ENCODE measurements around the gene PRG3. TPM values are rescaled to one million over a fixed set of nuclear protein-coding genes. Genes with fewer than 3 reads are reported as not detected.

PRG3 gene
- total RNA-seq, 2 donors from 2014 or later = not detected

DNA sequence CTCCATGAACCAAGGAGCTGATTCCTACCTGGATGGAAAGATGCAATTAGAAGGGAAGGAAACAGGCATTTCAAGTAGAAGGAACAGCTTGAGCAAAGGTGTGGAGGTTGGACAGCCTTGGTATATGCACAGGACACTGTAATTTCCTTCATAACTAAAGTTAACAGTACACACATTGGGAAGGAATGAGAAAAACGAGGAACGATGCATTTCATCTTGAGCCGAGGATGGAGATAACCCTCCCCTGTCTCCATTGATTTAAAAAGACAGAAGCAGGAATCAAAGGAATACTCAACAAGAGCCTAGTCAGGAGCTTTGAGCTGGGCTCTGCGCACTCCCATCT, 11.8 kb upstream of the PRG3 start:
- intact Hi-C loops (cut with DNase I) = no loop called here
- DNase-seq (ENCODE audit: low spot score) = no peak

DNA sequence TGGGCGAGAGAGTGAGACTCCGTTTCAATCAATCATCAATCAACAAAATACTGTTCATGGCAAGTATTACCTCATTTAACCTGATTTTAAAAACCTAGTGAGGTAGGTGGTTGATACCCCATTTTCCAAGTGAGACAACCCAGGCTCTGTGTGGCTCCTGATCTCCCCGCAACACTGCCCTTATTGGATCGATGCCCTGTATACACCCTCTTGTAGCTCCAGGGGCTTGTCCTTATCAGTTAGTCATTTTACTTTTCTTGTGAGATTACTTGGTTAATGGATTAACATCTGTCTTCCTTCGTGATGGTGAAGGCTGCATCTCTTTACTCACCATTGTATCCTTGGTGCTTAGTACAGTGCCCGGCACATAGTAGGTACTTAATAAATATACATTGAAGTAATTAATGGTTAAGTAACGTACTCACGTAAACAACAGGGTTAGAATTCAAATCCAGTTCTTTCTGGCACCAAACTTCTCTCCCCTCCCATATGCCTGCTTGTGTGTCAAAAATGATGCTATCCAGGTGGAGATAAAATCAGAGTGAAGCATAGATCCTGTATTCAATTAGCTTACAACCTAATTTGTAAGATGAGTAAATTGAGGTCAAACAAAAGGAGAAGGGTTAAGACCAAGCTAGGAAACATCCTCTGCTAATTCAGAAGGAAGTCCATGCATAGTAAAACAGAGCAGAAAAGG, 11.3 kb upstream of the PRG3 start:
- intact Hi-C loops (cut with DNase I) = no loop called here
- no peak for DNase-seq (ENCODE audit: low spot score)

DNA sequence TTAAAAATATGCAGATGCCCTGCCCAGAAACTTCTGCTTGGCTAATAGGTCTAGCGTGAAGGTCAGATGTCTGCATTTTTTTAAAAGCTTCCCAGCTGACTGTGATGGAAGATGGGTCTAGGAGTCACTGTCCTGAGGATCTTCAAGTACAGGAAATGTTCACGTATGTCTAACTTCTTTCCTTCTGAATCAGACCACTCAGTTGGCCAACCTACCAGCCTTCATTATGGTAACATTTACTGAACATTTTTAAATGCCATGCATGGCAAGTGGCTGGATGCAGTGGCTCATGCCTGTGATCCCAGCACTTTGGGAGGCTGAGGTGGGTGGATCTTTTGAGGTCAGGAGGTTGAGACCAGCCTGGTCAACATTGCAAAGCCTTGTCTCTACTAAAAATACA, 10.6 kb upstream of the PRG3 start:
- no peak for DNase-seq (ENCODE audit: low spot score)
- intact Hi-C loops (cut with DNase I) = no loop called here

DNA sequence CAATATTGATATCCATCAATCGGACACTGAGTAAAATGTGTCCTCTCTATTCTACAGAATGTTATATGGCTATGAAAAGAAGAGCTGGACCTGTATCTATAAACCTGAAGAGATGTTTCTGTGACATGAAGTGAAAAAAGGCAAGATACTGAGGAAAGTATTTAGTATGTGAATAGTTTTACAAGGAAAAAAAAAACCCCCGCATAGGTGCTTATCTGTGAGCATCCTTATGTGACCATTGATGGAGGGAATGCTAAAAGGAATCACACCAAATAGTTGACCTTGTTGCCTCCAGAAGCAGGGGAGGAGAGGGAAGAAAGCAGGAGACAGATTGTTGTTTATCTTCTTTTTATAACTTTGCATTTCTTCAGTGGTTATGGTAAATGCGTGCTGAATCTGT, 10.2 kb upstream of the PRG3 start:
- intact Hi-C loops (cut with DNase I) = no loop called here
- DNase-seq (ENCODE audit: low spot score) = no peak

DNA sequence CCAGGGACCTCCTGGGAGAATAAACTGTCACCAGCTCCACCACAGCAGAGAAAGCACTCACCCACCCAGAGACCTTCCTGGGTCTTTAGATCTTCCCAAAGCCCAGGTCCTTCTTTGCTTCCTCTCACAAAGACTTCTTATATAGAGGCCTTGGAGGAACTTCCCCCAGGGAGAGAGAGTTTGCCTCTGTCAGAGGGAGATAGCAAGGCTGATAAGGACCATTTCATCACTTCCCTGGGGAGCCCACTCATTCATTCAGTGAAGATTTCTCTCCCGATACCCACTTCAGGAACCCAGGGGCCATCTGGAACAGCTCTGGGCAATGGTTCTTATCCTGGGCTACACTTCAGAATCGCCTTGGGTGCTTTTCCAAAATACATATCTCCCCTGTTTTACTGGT, 9.6 kb upstream of the PRG3 start, which contains the start of gene PRG2:
Gene PRG2, minus strand, starts transcription at position 116 of the 400 bp plus-strand sequence. CDS start 706 bp downstream, outside the sequence.
- no peak for DNase-seq (ENCODE audit: low spot score)
- intact Hi-C loops (cut with DNase I) = no loop called here

DNA sequence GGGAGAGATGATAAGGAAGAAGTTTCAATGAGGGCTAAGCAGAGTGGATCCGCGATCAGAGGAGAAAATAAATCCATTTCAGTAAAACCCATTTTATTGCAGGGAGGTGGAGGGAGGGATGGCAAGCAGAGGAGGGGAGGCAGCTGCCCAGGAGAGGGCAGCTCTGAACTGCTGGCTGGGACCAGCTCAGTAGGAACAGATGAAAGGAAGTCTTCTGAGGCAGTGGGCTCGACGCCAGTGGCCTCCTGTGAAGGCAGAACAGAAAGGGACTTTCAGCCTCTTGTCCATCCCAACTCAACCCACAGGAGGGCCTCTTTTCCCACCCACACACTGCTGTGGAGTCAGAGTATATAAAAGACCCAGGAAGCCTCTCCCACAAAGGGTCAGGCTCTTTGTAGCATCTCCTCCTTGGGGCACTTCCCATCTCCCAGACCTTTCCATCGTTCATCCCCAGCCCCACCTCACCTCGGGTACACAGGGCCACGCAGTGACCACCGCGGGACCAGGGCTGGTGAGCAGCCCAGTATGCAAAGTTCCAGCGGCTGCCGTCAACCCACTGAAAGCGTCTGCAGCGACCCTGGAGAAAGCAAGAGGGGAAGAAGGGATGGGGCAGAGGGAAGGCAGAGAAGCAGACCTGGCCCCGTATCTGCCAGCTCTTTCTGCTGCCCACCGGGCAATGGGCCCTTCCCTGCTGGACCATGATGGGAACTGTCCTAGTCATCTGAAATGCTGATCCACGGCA, 6.5 kb upstream of the PRG3 start:
- intact Hi-C loops (cut with DNase I) = no loop called here
- DNase-seq (ENCODE audit: low spot score) = peak; percentile 69

DNA sequence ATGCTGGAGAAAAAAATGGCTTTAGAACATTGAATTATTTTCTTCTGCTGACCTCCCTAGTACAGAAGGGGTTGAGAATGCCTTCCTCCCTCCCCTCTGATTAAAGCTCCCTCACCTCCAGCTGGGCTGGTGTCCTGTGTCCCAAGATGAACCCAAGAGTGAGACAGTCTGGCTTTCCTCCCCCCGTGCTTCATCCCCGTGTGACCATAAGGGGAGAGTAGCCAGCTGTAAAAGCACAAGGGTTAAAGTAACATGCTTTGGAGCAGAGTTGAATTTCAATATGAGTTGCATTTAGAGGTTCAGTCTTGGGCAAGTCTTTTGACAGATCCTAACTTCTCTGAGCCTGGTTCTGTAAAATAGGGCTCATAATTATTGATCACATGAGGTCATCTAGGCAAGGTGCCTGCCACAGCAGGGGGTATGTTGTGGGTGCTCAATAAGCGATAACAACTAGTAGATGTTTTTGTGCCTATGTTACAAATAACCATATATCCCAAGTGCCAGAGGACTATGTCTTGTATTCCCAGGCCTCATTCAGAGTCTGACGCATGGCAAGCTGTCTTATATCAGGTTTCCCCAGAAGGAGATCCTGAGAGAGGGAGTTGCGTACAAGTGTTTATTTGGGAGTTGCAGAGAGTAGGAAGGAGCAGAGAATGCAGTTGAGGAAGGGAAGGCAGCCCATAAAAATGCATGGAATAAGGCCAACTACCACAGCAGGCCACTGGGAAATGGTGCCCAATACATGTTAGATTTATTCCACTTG, 5.4 kb upstream of the PRG3 start:
- peak; percentile 2 for DNase-seq (ENCODE audit: low spot score)
- intact Hi-C loops (cut with DNase I) = no loop called here

DNA sequence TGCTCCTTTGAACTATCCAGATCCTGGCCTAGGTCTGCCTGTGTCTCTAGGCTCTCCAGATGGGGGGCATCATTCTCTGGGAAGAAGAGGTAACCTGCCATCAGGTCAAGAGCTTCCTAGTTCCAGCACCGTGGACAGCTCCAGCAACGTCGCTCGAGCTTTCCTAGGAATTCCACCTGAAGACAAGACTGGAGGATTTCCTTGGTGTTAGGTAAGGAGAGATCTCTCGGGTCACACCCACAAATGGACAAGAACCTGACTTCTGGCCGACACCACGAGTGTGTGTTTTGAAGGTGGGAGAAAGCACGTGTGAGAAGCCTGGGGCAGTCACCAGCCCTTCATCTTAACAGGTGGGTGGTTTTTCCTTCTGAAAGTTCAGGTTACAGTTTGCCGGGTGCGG, 1.2 kb downstream of the PRG3 start:
- intact Hi-C loops (cut with DNase I) = loop anchor here in 1 of 2 donors (5.0 kb wide), 1 partner anchor 1738 kb away; no protein-coding TSS in a partner anchor
- DNase-seq (ENCODE audit: low spot score) = no peak

DNA sequence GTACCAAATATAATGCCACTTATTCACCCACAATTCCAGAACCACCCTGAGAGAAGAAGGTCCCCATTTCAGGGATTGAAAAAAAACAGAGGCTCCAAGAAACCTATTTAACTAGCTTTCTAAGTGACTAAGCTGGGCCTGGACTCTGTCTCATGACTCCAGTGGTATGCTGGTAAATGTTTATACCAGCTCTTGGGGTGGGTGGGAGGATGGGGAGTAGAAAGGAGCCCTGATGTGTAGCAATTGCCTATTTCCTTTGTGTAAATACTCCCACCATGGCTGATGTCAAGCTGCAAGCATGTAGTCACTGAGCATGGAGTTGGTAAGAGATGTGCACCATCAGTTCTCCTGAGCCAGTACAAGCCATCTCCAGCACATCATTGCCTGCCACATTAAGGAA, 2.8 kb downstream of the PRG3 start:
- intact Hi-C loops (cut with DNase I) = no loop called here
- no peak for DNase-seq (ENCODE audit: low spot score)

DNA sequence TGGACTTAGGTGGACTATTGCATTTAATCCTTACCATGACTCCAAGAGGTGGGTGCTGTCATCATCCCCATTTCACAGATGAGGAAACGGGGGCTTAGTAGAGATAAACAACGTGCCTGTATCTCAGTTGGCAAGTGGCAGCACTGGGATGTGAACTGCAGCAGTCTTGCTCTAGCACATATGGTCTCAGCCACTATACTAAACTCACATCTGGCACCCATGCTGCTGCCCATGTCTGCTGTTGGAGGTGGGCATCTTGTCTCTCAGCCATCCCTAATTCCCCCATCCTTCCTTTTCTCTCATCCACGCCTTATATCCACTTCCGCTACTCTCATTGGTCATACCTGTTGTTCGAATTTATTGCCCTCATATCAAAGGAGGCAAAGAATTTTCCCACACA, 3.8 kb downstream of the PRG3 start:
- no peak for DNase-seq (ENCODE audit: low spot score)
- intact Hi-C loops (cut with DNase I) = no loop called here

DNA sequence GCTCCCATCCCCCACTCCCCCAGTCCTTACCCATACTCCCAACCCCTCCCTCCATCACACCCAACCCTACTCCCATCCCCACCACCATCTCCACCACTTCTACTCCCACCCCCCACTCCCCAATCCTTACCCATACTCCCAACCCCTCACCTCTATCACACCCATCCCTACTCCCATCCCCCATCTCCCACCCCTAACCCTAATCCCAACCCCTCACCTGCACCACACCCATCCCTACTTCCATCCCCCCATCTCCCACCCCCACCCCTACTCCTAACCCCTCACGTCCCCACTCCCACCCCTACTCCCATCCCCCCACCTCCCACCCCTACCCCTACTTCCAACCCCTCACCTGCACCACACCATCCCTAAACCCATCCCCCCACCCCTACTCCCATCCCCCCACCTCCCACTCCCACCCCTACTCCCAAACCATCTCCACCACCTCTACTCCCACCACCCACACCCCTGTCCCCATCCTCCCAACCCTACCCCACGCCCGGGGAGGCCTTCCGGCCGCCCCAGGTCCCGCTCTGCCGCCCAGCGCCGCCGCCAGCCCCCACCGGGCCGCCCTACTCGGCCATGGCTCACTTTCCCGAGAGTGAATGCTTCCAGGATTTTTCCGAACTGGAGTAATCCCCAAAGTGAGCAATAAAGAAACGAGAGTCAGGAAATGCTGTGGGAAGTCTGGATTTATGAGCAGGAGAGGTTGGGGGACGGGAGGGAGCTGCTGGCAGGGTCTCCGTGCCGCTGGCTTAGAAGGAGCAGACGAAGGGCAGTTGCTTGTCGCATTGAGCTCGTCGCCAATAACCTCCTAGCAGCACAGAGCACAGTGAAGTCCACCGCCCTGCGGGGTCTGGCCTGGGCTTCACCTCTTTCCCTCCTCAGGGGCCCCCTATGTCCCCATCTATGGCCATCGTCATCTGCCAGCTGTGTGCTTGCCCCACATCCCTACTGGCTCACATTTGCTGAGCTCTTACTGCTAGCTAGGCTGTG, 4.6 kb downstream of the PRG3 start:
- intact Hi-C loops (cut with DNase I) = no loop called here
- no peak for DNase-seq (ENCODE audit: low spot score)

DNA sequence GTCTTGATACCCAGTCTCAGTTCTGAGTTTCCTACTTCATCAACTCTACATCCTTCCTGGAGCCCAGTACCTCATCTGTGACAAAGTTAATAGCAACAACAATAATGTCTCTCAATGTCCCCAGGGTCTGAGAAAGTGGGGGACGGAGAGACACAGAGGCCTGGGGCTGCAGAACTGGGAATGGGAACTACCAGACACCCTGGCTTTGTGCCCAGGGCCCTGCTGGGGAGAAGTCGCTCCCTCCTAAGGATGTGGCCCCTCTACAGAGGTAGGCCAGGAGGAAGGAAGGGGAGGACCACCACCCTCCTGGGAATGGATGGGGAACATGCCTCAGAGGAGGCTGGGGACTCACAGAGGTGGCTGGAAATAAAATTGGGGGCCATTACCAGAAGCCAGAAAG, 5.5 kb downstream of the PRG3 start:
- no peak for DNase-seq (ENCODE audit: low spot score)
- intact Hi-C loops (cut with DNase I) = no loop called here

DNA sequence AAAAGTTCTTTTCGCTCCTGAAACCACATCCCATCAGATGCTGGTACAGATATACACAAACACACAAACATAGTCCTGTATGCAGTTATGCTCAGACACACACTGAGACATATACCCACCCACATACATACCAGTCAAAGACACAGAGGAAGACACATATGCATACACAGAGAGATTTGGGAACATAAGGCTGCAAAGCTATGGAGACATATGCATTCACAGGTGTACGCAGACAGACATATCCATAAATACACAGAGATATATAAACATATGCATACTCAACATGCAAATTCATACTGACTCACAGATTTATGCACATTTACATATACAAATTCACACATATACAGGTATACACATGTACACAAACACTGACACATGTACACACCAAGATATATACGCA, 6.0 kb downstream of the PRG3 start:
- intact Hi-C loops (cut with DNase I) = no loop called here

DNA sequence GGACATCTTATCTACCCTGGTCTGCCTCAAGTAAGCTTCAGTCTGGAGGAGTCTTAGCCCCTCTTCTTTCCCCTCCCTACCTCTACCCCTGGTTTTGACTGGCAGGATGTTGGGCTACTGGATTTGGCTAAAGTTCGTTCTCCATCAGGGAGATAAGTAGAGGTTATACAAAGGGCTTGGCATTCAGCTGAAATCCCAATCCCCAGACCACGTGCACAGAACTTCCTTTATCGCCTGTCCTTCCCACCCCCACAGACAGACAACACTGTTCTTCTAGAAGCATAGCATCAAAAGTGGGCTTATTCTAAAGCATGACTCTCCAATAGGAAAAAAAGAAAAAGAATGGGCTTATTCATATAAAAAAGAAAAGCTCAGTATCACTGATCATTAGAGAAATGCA, 7.8 kb downstream of the PRG3 start:
- intact Hi-C loops (cut with DNase I) = no loop called here
- no peak for DNase-seq (ENCODE audit: low spot score)

More for the DNA sequence above, 6.0 kb downstream of the PRG3 start:
- DNase-seq (ENCODE audit: low spot score) = no peak

DNA sequence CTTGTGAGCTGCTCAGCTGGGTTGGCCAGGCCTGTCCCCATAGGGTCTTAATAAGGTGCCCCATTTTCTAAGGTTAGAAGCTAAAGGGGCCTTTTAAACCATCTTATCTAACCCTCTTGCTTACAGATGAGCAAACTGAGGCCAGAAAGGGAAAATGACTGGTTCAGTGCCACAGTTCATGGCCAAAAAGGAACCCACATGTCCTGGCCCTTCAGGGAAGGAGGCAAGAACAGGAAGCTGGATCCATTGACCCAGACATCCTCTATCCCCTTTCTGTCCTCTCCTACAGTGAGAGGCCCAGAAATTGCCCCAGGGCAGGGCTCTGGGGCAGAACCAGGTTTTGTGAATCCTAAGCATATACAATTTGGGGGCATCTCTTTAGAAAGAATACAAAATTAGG, 10.0 kb downstream of the PRG3 start:
- intact Hi-C loops (cut with DNase I) = no loop called here
- DNase-seq (ENCODE audit: low spot score) = no peak

DNA sequence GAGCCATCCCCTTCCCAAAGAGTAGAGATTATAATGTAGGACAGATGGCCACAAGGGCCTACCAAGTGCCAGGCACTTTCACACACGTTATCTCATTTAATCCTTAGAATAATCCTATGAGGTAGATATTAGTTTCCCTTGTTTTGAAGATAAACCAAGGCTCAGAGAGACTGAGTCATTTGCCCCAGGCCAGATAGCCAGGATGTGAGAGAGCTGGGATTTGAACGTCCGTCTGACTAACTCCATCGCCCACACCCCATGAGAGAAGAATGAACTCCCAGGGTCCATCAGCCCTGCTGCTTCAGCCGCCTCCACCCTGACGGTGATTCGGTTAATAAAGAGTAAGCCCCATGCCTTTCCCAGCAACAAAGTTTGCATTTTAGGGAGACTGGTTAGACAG, 10.7 kb downstream of the PRG3 start:
- intact Hi-C loops (cut with DNase I) = no loop called here
- DNase-seq (ENCODE audit: low spot score) = no peak

DNA sequence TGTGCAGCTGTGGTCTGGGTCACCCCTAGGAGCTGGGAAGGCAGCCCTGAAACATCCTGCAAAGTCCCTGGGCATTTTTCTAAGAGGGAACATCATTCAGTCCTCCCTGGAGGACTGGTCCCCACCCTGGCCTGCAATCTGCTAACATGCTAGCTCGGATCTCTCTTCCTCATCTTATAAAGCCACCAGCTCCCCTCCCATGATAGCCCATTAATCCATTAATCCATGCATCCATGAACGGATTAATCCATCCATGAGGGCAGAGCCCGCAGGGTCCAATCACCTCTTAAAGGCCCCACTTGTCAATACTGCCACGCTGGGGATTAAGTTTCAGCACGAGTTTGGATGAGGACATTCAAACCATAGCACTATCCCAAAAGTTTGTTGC, 12.1 kb downstream of the PRG3 start:
- intact Hi-C loops (cut with DNase I) = no loop called here
- DNase-seq (ENCODE audit: low spot score) = no peak

DNA sequence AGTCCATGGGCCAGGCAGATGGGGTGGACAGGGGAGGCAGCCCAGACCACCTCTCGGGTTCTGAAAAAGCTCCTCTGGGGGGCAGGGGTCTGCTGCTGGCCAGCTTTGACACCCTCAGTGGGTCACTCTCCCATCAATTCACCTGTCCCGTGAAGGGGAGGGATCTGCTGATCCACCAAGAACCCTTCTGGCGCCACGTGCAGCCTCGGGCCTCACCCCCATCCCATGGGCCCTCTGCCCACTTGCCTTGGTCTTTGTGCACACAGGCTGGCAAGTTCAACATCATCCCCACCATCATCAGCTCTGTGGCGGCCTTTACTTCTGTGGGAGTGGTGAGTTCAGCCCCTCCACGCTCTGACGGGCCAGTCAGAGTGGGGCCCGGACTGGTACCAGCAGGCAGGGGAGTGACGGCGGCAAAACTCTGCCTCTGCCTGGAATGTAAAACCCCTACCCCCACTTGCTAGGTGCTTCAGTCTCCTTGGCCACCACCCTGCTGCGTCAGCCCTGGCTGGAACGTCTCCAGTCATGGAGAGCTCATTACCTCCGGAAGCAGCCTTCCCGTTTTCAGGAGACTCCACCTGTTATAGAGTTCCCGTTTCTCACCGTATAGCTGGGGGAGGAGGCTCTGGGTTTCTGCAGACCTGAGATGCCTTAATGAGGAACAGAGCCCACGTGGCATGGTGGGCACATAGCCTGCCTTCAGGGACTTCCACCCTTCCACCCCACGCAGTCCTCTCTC, 12.7 kb downstream of the PRG3 start:
- intact Hi-C loops (cut with DNase I) = no loop called here
- DNase-seq (ENCODE audit: low spot score) = no peak

All from posterior vena cava (tissue), 2 donors.